HFF-Myc (cell line): Measurements from ENCODE around the gene STEAP4.

Experiments used
- DNase-seq: peaks from one replicate; pipeline ENCODE4 v3.0.0-alpha.2; 2011; ENCODE audit warnings: low read depth; ENCODE audit errors: extremely low read depth
- H3K4me3 ChIP-seq: replicated peaks from 2 replicates; pipeline ENCODE4 v1.5.1; 2011; ENCODE audit warnings: low read depth, mild to moderate bottlenecking, control low read depth, low read length
- CTCF ChIP-seq: IDR thresholded peaks from 2 replicates; pipeline ENCODE4 v1.5.1; 2012; ENCODE audit warnings: mild to moderate bottlenecking, low read depth, low read length, control low read depth; ENCODE audit errors: missing control alignments

Gene STEAP4

GRCh38 chr7:88317422-88317821 lies 10.7 kb upstream of the STEAP4 start:
- DNase-seq: no peak
- TF ChIP-seq CTCF: no peak
- H3K4me3 ChIP-seq: no peak overlapping the region

- H3K4me3 ChIP-seq: no peak overlapping the region
- DNase-seq: no peak
- TF ChIP-seq CTCF: no peak
These were observed 9.8 kb upstream of the STEAP4 start for GRCh38 chr7:88316456-88316855.

- no peak for TF ChIP-seq CTCF
- DNase-seq: no peak
- no peak overlapping the region for H3K4me3 ChIP-seq
These were observed 8.8 kb upstream of the STEAP4 start for GRCh38 chr7:88315522-88315921.

DNA sequence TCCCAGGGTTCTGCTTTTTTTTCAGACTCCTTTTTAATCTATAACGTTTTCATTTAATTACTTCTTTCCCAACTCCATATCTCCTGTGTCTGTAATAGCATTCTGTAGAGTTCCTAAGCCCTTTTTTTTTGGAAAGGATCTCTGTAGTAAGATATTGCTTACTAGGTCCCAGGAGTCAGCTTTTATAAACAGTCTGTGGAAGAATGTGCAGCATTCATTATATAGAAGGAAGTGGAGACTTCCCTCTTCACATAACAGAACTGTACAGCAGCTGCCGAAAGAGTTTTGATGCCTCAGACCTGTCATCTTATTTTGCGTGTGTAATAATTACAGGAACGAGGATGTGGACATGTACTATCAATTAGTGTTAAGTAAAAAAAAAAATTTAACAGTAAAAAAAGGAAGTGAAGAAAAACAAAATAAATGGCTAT lies 7.4 kb upstream of the STEAP4 start:
- DNase-seq: no peak
- no peak overlapping the region for H3K4me3 ChIP-seq
- no peak for TF ChIP-seq CTCF

GRCh38 chr7:88312061-88312663 lies 5.5 kb upstream of the STEAP4 start:
- H3K4me3 ChIP-seq: no peak overlapping the region
- no peak for TF ChIP-seq CTCF
- no peak for DNase-seq

- DNase-seq: no peak
These were observed 5.0 kb upstream of the STEAP4 start for GRCh38 chr7:88311675-88312036.

More at GRCh38 chr7:88311675-88312036, 5.0 kb upstream of the STEAP4 start:
- no peak overlapping the region for H3K4me3 ChIP-seq
- no peak for TF ChIP-seq CTCF
